GM12873 (cell line): ENCODE measurements around the gene ADPRH.

Experiments
- TF ChIP-seq, protein P1 (sequence below): IDR thresholded peaks from 2 replicates; pipeline ENCODE4 v1.5.1; 2012; ENCODE audit warnings: low read depth, mild to moderate bottlenecking, moderate library complexity, low read length, control low read depth; ENCODE audit not compliant: insufficient read depth; ENCODE audit errors: missing control alignments

ADPRH gene

DNA sequence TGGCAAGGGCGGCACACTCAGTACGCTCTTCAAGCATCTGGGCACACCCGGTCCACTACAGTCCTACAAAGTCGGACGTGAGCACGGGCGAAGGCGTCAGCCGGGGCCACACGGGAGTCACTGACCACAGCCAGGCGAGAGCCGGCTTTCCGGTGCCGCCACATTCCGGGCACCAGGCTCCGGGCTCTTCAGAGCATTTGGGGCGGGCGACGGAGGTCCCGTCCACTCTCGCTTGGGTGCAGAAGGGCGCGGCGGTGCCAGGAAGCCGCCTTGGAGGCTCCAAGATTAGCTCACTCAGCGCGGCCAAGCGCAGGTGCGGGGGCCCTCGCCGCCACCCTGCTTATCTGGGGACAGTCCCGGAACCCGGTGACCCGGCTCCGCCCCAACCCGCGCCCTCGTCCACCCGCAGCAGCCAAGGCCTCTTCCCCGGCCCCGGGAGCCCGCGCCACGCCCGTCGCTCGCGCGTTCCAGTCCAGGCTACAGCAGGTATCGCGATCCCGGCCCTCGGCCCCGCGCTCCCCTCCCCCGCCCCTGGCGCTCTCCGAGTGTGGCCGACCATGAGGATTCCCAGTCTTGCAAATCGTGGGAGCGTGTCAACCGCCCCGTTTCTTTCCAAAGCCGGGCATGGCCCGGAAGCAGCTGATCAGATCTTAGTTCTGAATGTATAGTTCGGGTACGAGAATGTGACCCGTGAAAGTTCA, at the start of gene ADPRH:
ADPRH (plus strand) TSS at position 127 of the 701 bp plus-strand sequence. CDS start 2,678 bp downstream, outside the sequence.
- TF ChIP-seq, protein P1, sequence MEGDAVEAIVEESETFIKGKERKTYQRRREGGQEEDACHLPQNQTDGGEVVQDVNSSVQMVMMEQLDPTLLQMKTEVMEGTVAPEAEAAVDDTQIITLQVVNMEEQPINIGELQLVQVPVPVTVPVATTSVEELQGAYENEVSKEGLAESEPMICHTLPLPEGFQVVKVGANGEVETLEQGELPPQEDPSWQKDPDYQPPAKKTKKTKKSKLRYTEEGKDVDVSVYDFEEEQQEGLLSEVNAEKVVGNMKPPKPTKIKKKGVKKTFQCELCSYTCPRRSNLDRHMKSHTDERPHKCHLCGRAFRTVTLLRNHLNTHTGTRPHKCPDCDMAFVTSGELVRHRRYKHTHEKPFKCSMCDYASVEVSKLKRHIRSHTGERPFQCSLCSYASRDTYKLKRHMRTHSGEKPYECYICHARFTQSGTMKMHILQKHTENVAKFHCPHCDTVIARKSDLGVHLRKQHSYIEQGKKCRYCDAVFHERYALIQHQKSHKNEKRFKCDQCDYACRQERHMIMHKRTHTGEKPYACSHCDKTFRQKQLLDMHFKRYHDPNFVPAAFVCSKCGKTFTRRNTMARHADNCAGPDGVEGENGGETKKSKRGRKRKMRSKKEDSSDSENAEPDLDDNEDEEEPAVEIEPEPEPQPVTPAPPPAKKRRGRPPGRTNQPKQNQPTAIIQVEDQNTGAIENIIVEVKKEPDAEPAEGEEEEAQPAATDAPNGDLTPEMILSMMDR, result no peak

DNA sequence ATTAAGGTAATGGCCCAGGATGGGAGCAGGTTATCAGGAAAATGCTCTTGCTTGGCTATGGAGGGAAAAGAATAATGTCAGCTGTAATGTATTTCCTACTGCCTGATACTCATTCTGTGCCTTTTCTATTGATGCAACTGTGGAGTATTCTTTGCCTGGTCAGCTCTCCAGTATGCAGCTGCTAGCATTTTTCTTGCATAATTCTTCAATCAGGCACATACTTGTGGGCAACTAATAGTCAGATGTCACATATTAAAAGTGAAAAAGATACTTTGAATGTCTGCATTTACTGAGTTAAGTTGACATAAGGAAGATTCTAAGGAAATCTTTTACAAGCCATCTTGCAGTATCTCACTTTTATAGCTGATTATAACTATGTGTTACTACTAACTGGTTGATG, 49.4 kb upstream of the ADPRH start:
- TF ChIP-seq, protein P1, result no peak

DNA sequence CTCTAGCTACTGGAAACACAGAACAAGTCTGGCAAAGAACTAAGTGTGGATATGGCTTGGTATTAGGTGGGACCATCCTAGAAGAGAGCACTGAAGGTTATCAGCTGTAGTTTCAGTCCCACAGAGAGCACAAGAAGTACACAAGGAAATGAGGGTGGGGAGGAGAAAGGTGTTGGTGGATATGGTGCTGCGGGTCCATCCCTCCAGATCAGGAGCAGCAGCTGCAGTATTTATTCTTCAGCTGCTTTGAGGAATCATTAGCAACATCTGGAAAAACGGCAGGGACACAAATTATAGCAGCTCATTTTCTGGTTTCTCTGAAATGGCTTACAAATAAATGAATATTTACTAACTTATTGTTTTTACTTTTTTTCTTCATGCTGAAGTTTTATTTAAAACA, 48.8 kb upstream of the ADPRH start:
- TF ChIP-seq, protein P1, result no peak

DNA sequence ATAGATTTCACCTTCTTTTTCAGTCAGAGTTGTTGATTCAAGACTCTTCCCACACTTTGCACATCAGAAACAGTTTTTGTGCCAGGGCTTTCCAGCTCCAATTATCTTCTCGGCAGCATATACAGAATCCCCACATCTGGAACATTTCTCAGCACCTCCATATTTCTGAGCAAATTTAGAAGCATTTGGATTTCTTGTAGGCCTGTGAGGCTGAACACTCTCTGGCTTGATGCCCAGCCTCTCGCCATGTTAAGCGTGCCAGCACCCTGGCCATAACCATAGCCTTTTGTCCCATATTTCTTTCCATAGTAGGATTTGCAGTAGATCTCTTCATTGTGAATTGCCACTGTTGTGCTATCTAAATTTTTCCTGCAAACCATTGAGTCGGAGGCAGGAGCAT, 48.1 kb upstream of the ADPRH start:
- TF ChIP-seq, protein P1, result no peak

DNA sequence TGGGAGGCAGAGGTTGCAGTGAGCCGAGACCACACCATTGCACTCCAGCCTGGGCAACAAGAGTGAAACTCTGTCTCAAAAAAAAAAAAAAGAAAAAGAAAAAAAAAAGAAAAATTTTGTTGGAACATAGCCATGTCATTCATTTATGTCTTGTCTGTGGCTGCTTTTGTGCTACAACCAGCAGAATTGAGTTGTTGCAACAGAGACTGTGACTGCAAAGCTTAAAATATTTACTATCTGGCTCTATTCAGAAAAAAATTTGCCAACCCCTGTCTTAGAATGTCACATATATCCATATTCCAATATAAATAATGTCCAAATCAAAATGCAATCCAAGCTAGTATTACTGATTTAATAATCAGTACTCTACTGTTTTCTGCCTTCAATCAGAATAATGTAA, 45.0 kb upstream of the ADPRH start:
- TF ChIP-seq, protein P1, result no peak

DNA sequence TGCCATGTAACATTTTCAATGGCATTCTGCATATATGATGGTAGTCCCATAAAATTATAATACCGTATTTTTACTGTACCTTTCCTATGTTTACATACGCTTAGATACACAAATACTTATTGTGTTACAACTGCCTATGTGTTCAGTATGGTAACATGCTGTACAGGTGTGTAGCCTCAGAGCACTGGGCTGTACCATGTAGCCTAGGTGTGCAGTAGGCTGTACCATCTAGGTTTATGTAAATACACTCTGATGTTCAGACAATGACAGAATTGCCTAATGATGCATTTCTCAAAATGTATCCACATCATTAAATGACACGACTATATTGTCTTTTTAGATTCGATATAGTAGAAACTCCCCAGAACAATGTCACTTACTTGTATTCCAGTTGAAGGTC, 42.5 kb upstream of the ADPRH start:
- TF ChIP-seq, protein P1, result no peak

DNA sequence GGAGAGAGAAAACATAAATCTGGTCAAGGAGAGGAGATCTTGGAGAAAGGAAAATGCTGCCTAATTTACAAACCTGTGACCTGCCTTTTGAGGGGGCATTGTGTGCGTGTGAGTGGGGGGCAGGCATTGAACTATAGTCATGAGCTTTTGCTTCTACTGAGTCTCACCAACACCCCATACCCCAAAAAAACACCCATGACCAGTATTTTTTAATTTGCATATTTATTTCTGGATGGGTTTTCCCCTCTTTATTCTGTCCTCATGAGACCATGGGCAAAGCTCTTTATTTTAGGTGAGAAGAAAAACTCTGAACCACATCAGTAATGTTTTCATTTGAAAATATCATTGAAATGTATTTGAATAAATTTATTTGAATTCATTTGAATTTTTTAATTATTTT, 40.5 kb upstream of the ADPRH start:
- TF ChIP-seq, protein P1, result no peak
